HepG2 (cell line): Measurements from ENCODE around the gene CREM. TPM values are rescaled to one million over a fixed set of nuclear protein-coding genes. Genes with fewer than 3 reads are reported as not detected.

Experiments used
- ATAC-seq: fragments of 200-7000 bp; cut with Tn5 transposase; 3 replicates; pipeline ENCODE4 v1.9.1; 2020; ENCODE audit warnings: mild to moderate bottlenecking, moderate library complexity
- BruUV-seq: library from RNA; stranded (reverse); fragments of 400-500 nt; replicated peaks from 2 replicates; lab custom pipeline; 2021; lab: Mats Ljungman, UMichigan
- CTCF ChIA-PET: fragments of 300-600 bp; formaldehyde crosslinking; extraction: SDS; loops from one replicate; lab custom pipeline; 2021; ENCODE audit warnings: low total read pairs, inconsistent platforms, low intra/inter-chr PET ratio; lab: Yijun Ruan, JAX
- POLR2A ChIA-PET: fragments of 350-600 bp; sonication (Branson Sonifier 250); formaldehyde crosslinking; loops from one replicate; lab custom pipeline; 2020; ENCODE audit warnings: antibody characterized with exemption, inconsistent platforms; lab: Yijun Ruan, JAX
- DNase-seq: peaks from one replicate; pipeline ENCODE4 v3.0.0-alpha.2; 2015; ENCODE audit warnings: low spot score
- FAIRE-seq: peaks from 3 replicates; lab custom pipeline; 2011; peaks lifted over from hg19 to GRCh38; lab: Jason Lieb, UNC
- H2AFZ ChIP-seq: one replicate; pipeline ENCODE4 v1.6.1; 2011; ENCODE audit warnings: low read length, inconsistent platforms
- H3K27ac ChIP-seq: fragments of 300-600 bp; 3 replicates; pipeline ENCODE4 v1.8.0; 2011; ENCODE audit warnings: mixed run types, mild to moderate bottlenecking, mixed read lengths, low read length, inconsistent platforms; ENCODE audit not compliant: insufficient read depth; ENCODE audit errors: extremely low read length
- H3K27me3 ChIP-seq, 2 experiments: fragments of 200-600 bp in 1 of 2; 2 replicates in 1 of 2; 3 replicates in 1 of 2; pipeline versions ENCODE4 v1.6.0 to v1.8.0; 2011; ENCODE audit warnings: low read length in 2 of 2, mild to moderate bottlenecking in 2 of 2, moderate library complexity in 2 of 2, inconsistent platforms in 1 of 2; ENCODE audit not compliant: insufficient read depth in 2 of 2, control insufficient read depth in 1 of 2
- H3K36me3 ChIP-seq, 2 experiments: fragments of 200-600 bp in 1 of 2; replicated peaks in 1 of 2; 2 replicates in 1 of 2; 3 replicates in 1 of 2; pipeline versions ENCODE4 v1.5.1 to v1.8.0; 2011; ENCODE audit warnings: low read length in 2 of 2, inconsistent platforms in 1 of 2; ENCODE audit not compliant: insufficient read depth in 2 of 2, control insufficient read depth in 1 of 2
- H3K4me1 ChIP-seq: 2 replicates; pipeline ENCODE4 v1.5.1; 2012; ENCODE audit warnings: low read length, inconsistent platforms; ENCODE audit not compliant: insufficient read depth
- H3K4me2 ChIP-seq: 2 replicates; pipeline ENCODE4 v1.6.0; 2011; ENCODE audit warnings: low read depth, low read length, inconsistent platforms
- H3K4me3 ChIP-seq, 3 experiments: fragments of 200-600 bp in 1 of 3; sonication (generic), shearing (Covaris generic) in 1 of 3; replicated peaks in 1 of 3; 2 replicates each; pipeline ENCODE4 v1.5.1; 2011 to 2016; ENCODE audit warnings: low read length in 3 of 3, inconsistent platforms in 2 of 3, low read depth in 2 of 3, mild to moderate bottlenecking in 2 of 3, control low read depth in 1 of 3, mixed read lengths in 1 of 3; ENCODE audit not compliant: insufficient read depth in 1 of 3
- H3K79me2 ChIP-seq: one replicate; pipeline ENCODE4 v1.6.1; 2011; ENCODE audit warnings: low read length, inconsistent platforms; ENCODE audit not compliant: insufficient read depth
- H3K9ac ChIP-seq: 2 replicates; pipeline ENCODE4 v1.6.0; 2011; ENCODE audit warnings: mild to moderate bottlenecking, low read depth, low read length, inconsistent platforms; ENCODE audit not compliant: insufficient read depth
- H3K9me3 ChIP-seq: 2 replicates; pipeline ENCODE4 v1.5.1; 2012; ENCODE audit warnings: mild to moderate bottlenecking, low read length
- H4K20me1 ChIP-seq: 2 replicates; pipeline ENCODE4 v1.6.0; 2011; ENCODE audit warnings: inconsistent platforms, mild to moderate bottlenecking, low read length, moderate library complexity; ENCODE audit not compliant: insufficient read depth
- ARID5B ChIP-seq: IDR thresholded peaks from 2 replicates; pipeline ENCODE4 v1.4.0; 2020; ENCODE audit warnings: mild to moderate bottlenecking, missing genetic modification reagents
- GFI1 ChIP-seq: sonication (generic); formaldehyde crosslinking; IDR thresholded peaks from 2 replicates; pipeline ENCODE4 v1.5.0; 2020; ENCODE audit warnings: missing genetic modification reagents, mild to moderate bottlenecking, borderline replicate concordance
- RBM39 ChIP-seq: fragments of 200-400 bp; formaldehyde crosslinking; IDR thresholded peaks from one replicate; pipeline ENCODE4 v1.6.1; 2018; ENCODE audit warnings: antibody characterized with exemption, mild to moderate bottlenecking, low read depth, low read length; ENCODE audit not compliant: poor library complexity, severe bottlenecking
- SMYD3 ChIP-seq: sonication (generic); formaldehyde crosslinking; IDR thresholded peaks from 2 replicates; pipeline ENCODE4 v1.8.1; 2023; ENCODE audit warnings: mild to moderate bottlenecking, missing genetic modification reagents
- WGBS: methylation state at CpG from one replicate; pipeline ENCODE4 v1.1.6; 2017; ENCODE audit warnings: low lambda C conversion rate; 5-methylcytosine and 5-hydroxymethylcytosine counted together
- in situ Hi-C: cut with HindIII; loops from 2 replicates; pipeline ENCODE4 v1.10.0; 2017; ENCODE audit warnings: low pct_unique_long_range_greater_than_20kb; ENCODE audit not compliant: extremely low pct_ligation_motif_present
- intact Hi-C: fragments of 100-400 bp; cut with micrococcal nuclease; formaldehyde crosslinking; loops from one replicate; pipeline ENCODE4 v1.10.0; 2022; ENCODE audit not compliant: unreplicated experiment
- polyA plus RNA-seq, 8 experiments: library from polyadenylated mRNA; depleted of rRNA in 3 of 8; stranded (reverse) in 7 of 8; unstranded in 1 of 8; fragments of >200 nt; fragmentation: Illumina TruSeq in 4 of 8; extraction: Trizol in 4 of 8; gene quantifications; 2 replicates each; pipeline versions ENCODE4 v1.2.1 to v1.2.3, GENCODE V29; 2011 to 2016; ENCODE audit warnings: low read depth in 4 of 8, missing spikeins in 1 of 8, mixed read lengths in 1 of 8; ENCODE audit not compliant: insufficient read depth in 1 of 8
- total RNA-seq, 5 experiments: library from RNA; depleted of rRNA; stranded (reverse); fragments of >200 nt; fragmentation: Illumina TruSeq; extraction: Trizol; gene quantifications; 2 replicates each; pipeline ENCODE4 v1.2.3, GENCODE V29; 2016; ENCODE audit warnings: low read depth in 1 of 5

Gene CREM
- total and polyA plus RNA-seq, 2 of the 13 experiments (the other 11 are each of a cell fraction or from before 2014, with no cell fraction given) = 21.3 to 25.4 TPM

DNA sequence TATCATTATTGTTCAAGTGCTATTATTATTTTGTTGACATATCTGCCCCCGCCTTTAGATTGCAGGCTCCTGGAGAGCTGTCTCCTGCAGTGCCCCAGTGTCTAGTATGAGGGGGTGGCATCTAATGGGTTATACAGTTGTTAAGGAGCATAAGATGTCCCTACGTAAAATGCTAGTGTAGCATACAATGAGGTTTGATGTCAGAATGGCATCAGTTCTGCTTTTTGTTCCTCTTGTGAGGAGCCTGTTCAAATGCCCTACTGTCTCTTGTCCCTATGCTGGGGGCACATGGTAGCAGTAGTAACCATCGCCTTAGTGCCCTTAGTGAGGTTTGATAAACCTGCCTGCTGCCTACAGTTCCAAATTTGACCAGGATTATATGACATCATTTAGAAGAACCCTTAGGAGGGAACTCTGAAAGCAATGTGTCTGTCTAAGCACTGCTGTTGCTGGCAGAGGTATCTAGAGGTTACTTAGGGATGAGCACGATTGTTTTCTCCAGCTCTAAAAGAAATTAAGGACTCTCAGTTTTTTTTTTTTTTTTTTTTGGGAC, 9.7 kb downstream of the CREM start:
- ChIA-PET POLR2A (no interaction called here), CTCF (no interaction called here)
- Histone ChIP-seq H3K36me3 (no peaks in the 10 kb centered on the region), H3K4me1 (peaks cover 8% of the 10 kb centered on the region), H3K9ac (no peak overlapping the region), H4K20me1 (no peaks in the 10 kb centered on the region), H3K9me3 (no peaks in the 10 kb centered on the region), H3K4me2 (no peak overlapping the region), H3K27me3 (no peaks in the 10 kb centered on the region), H2AFZ (no peak overlapping the region), H3K79me2 (no peaks in the 10 kb centered on the region), H3K27ac (no peak overlapping the region)
- no peak for ATAC-seq
- WGBS = 93% methylated on average over 4 of the region's 4 CpGs
- no TSS peak for BruUV-seq
- DNase-seq = no peak
- in situ Hi-C loops (no loop called here), intact Hi-C loops (no loop called here)
- no peak for TF ChIP-seq SMYD3
- no peak for TF ChIP-seq GFI1 (CRISPR knock-in tag)
- no peak for TF ChIP-seq RBM39
- TF ChIP-seq ARID5B (CRISPR knock-in tag) = no peak
- TF ChIP-seq, all 625 proteins: peak for 0
- no peak overlapping the region for H3K4me3 ChIP-seq
- FAIRE-seq = no peak
